HCT116 (cell line): ENCODE data around the gene TCOF1.

ENCODE experiments used
- ATF3 ChIP-seq: IDR thresholded peaks from 2 replicates; pipeline ENCODE4 v1.6.1; 2012
- CTCF ChIP-seq, 3 experiments: fragments of 200-600 bp in 1 of 3; sonication (generic) in 1 of 3; IDR thresholded peaks in 2 of 3; conservative IDR thresholded peaks in 1 of 3; 2 replicates each; pipeline ENCODE4 v1.5.1; 2012 to 2017; ENCODE audit warnings: low read depth in 2 of 3, low read length in 2 of 3, antibody characterized with exemption in 1 of 3, borderline replicate concordance in 1 of 3, control low read depth in 1 of 3, mild to moderate bottlenecking in 1 of 3, mixed read lengths in 1 of 3, mixed run types in 1 of 3, moderate library complexity in 1 of 3; ENCODE audit not compliant: insufficient read depth in 1 of 3
- EZH2 ChIP-seq: fragments of 200-600 bp; sonication (generic); IDR thresholded peaks from 2 replicates; pipeline ENCODE4 v1.6.1; 2017; ENCODE audit warnings: antibody characterized with exemption, mixed run types
- MAX ChIP-seq: IDR thresholded peaks from 2 replicates; pipeline ENCODE4 v1.6.1; 2012
- POLR2A ChIP-seq: IDR thresholded peaks from 2 replicates; pipeline ENCODE4 v1.7.0; 2011; ENCODE audit warnings: borderline replicate concordance; ENCODE audit not compliant: insufficient read depth, insufficient read length; ENCODE audit errors: extremely low read depth
- RAD21 ChIP-seq: IDR thresholded peaks from 2 replicates; pipeline ENCODE4 v1.6.1; 2012; ENCODE audit warnings: low read depth, mild to moderate bottlenecking
- REST ChIP-seq: IDR thresholded peaks from 2 replicates; pipeline ENCODE4 v1.6.1; 2012; ENCODE audit warnings: low read depth
- SRF ChIP-seq: IDR thresholded peaks from 2 replicates; pipeline ENCODE4 v1.6.1; 2012; ENCODE audit warnings: low read depth

GRCh38 chr5:150310246-150310645 is 47.3 kb upstream of the TCOF1 start:
- TF ChIP-seq CTCF (IDR thresholded peaks at IDR 0.05 in 2 of 3, conservative IDR thresholded peaks at IDR 0.05 in 1 of 3; ENCODE audit: borderline replicate concordance in 1 of 3, insufficient read depth in 1 of 3, low read depth in 2 of 3, low read length in 2 of 3) (no peak), MAX (no peak), ATF3 (no peak), REST (no peak), SRF (no peak), EZH2 (no peak), RAD21 (no peak), POLR2A (no peak)
